ENCODE data around the gene SAXO1. TPM values are rescaled to one million over a fixed set of nuclear protein-coding genes. Genes with fewer than 3 reads are reported as not detected.

The SAXO1 gene
- total RNA-seq, 1 donor from 2014 or later = 0.29 TPM

DNA sequence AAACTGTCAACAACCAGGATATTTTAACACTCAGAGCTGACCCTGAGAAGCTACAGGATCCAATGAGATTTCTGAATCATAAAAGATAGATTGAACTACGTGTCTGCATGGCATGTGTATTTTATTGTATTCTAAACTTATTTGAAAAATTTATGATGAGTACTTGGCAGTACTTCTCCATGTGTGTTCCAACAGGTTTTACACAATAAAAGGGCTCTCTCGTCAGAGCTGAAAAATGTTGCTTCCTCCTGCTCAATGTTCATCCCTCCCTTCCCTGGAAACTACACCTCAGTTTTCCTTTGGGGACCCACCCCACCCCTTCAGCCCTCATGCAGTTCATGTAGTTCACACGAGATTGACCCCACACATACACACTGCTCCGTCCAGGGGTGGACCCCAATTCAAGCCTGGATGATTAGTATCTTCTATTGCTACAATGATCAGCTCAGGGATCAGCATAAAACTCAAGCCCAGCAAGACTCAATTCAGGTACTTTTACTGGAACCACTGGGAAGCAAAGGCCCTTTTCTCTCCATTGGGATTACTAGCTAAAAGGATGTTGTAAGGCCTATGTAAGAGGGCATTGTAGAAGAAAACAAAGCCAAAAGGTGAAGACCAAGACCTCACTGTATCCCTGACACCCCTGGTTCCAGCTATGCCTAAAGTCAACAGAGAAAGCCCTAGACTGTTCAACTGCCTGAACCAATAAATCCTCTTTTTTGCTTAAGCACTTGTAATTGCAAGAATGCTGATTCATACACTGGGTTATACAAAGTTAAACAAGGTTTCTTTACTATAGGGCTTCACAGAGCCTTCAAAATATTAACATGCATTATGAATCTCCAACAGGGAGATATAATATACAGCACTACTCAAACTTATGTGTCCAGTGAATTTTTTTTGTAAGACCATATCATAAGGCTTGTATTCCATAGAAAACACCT, 112.6 kb downstream of the SAXO1 start:
- intact Hi-C loops (cut with micrococcal nuclease) = no loop called here

DNA sequence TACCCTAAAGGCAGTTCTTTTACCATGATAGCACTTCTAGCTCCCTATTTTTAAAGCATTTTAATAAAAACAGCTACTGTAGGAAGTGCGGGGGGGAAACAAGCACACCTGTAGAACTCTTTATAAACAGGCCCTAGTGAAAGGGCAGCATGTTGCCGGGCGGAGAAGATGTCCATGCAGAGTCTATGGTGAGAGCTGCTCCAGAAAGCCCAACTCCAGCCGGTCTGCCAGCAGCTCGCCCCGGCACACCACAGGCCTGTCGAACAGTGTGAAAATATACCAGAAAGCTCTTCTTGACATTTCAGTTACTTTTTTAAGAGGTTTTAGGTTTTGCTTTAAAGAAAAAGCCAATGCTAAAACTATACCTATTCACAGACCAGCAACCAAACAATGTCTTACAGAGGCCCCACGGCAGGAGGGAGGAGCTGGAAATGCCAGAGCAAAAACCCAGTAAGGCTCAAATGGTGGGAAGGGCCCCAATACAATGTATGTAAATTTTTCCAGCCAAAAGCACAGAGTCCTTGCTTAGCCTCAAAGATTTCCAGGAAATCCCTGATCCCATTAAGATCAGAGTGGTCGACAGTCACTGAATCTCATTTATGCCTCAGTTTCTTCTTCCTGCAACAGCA, 121.2 kb downstream of the SAXO1 start:
- intact Hi-C loops (cut with micrococcal nuclease) = no loop called here

DNA sequence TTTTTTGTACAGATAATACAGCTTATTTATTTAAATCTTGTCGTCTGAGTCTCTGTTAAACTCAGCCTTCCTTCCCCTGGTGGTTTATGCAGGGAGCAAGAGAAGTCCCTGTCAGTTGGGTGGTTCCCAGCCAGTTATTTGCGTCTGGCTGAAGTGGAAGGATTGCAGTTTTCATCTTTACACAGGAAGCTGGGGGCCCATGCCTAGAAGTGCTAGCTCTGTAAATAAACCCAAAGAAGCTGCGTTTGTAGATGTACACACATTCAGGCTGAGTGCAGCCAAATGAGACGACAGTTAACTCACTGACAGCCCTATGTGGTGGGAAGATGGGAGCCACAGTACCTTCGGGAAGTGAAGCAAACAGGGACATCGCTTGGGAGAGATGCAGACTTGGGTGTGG, 122.1 kb downstream of the SAXO1 start:
- intact Hi-C loops (cut with micrococcal nuclease) = no loop called here

DNA sequence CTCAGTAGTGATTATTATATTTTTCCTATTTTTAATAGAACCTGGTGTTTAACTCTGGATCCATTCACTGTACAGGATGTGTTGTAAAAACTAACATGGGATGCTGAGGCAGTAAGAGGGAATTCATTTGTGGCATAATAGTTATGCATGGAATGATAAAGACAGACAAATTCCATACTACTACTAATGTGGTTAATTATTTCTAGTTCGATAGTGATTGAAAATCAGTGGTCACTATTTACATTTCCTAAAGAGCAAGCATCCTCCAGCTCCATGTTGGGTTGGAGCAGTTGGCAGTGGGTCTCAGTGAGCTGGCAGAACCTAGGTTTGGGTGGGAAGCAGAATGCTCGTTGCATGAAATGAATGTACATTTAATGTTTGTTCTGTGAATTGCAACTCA, 122.6 kb downstream of the SAXO1 start:
- intact Hi-C loops (cut with micrococcal nuclease) = no loop called here

DNA sequence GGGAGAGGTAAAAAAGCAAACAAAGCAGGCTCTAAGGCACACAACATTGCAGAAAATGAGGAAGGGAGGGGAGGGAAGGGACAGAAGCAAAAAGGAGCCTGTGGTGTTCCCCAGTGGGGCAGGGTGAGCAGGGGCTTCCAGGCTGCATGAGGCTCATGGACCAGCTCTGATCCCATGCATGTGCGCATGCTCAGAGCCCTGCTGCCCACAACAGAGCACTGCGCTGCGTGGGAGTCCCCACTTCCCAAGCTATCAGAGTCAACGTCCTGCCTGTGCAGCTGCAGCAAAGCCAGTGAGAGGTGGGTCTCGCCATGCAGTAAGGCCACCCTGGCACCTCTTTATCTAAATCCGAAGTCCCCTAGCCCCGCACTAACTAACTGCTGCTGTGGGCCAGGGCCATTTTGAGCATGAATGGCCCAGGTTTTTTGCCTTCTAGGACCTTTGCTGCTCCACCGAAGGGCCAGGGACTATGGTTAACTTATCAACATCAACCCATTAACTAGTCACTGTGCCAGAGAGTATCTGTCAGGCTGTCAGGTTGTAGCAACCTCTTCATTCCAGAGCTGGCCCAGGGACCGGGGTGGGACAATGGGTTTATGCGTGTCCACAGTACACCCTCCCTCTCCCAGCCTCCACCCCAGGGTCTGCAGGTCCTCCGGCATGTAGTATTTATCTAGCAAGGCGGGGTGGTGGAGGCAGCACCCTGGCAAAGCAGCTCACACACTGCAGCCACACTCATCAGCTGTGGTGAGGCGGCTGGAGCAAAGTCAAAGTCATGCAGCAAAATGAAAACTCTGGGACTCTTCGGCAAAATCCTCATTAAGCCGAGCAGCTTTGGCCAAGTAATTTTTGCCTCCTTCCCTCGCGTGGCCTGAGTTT, 123.6 kb downstream of the SAXO1 start:
- intact Hi-C loops (cut with micrococcal nuclease) = no loop called here

DNA sequence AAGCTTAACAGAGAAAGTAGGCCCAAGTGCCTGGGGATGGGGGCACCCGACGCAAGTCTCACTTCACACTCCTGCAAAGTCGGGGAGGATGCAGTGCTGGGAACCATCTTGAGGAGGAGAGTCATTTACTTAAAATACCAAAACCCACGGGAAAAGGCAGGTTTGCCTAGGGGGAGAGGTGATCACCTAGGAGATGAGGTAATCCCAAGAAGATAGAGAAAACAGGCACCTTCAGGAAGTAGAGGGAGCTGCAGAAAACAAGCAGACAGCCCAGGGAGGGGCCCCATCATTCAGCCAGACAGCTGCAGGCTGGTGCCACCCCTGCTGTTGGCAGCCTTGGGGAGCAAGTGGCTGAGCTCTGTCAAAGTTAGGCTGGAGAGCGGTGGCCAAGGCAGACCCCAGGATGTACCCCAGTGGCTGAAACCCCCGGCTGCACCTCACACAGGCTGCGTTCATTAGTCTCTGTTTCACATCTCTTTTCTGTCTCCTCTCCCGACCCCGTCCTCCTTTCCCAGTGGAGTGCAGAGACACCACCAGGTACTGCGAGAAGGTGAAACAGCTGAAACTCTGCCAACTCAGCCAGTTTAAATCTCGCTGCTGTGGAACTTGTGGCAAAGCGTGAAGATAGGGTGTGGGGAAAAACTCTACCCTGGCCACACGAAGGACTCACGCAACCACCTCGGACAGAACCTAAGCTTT, 124.9 kb downstream of the SAXO1 start:
- intact Hi-C loops (cut with micrococcal nuclease) = no loop called here

DNA sequence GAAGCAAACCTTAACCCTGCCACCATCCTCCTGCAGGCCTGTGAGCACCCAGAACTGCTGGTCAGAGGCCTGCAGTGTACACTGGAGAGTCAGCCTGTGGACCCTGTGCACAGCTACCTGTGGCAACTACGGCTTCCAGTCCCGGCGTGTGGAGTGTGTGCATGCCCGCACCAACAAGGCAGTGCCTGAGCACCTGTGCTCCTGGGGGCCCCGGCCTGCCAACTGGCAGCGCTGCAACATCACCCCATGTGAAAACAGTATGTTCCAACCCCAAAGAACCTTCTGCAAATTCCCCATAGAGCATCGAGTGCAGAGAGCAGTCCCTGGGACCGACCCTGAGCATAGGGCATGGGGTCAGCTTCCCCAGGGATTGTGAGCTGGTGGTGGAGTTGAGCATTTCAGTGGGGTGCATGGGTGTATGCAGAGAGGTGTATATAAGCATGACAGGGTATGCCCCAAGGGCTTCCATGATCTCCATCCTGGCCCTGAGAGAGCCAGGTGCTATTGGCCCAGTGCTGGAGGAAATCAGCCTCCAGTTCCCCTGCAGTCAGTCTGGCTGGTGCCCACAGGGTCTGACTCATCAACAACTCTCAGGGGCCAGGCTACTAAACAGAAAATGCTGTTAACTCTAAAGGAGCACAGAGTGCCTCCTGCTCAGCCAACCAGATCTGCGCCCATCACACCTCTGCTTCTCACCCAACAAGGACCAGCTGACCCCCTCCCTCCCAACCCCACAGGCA, 126.2 kb downstream of the SAXO1 start:
- intact Hi-C loops (cut with micrococcal nuclease) = no loop called here

DNA sequence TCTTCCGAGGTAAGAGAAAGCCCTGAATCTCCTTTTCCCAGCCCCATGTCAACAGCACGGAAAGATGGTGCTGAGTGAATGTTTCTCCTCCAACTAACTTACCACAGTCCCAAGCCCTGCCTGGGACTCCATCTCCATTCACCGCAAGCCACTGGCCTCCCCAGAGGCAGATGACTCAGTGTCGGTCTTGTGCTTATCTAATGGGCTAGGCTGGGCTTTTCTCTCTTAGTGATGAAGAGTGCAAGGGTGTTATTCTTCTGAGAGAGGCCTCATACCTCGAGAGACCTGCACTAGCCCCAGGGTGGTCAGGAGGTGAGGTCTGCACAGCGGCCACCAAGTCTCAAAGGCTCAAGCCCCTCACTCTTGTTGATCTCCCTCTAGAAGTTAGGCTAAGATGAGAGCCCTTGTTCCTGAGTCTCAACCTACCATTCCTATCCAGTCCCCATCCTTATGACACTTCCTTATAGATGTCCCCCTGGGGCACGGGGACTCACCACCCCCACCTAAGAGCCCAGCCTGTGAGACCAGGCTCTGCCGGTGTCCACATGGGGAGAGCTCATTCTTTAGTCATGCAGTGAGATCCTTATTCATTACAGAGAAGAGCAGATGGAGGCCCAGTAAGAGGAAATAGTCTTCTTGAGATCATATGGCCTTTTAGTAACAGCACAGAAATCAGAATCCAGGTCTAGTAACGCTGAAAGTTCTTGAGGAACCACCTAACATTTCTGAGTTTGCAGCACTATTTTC, 127.0 kb downstream of the SAXO1 start:
- intact Hi-C loops (cut with micrococcal nuclease) = no loop called here

DNA sequence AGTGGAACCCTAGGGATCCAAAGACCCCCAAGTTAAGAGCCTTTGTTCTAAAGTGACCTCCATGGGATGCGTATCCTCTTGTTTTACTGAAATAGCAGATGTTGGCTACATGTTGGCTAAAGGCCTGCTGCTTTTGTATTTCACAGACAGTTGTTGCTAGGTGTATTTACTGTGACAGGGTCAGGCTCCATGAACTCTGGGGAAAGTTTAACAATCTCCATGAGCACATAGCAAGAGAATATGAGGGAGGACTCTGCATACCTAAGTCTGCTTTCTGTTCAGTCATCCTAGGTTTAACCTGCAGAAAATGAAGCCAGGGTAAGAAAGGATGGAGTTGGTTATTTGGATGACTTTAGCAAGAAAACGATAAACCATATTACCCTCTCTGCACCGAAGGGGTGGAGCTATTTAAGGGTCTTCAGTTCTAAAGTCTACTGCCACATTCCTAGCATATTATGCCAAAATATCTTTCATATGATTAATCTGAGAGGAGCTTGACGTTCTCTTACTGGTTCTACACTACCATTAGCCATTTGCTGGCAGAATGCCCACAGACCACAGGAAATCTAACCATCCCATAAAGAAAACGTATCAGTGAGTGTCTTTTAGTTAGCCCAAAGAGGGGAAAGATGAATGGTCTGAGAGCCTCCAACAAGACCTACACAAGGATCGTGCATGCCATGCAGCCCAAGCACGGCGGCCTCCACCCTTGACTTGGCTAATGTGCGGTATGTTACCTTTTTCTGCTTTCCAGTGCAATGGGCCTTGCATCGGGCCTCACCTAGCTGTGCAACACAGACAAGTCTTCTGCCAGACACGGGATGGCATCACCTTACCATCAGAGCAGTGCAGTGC, 127.8 kb downstream of the SAXO1 start:
- intact Hi-C loops (cut with micrococcal nuclease) = no loop called here

DNA sequence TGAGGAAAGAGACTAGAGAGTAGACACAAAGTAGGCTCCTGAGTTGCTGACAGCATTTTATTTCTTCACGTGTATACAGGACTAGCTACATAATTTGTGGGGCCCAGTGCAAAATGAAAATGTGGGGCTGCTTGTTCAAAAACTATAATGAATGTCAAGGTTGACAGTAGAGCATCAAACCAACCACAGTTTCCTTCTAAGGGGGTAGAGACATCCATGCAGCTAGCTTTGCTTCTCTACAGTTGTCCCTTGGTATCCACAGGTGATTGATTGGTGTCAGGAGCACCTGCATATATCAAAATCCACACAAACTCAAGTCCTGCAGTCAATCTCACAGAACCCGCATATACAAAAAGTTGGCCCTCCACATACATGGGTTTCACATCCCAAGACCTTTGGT, 129.6 kb downstream of the SAXO1 start:
- intact Hi-C loops (cut with micrococcal nuclease) = no loop called here

DNA sequence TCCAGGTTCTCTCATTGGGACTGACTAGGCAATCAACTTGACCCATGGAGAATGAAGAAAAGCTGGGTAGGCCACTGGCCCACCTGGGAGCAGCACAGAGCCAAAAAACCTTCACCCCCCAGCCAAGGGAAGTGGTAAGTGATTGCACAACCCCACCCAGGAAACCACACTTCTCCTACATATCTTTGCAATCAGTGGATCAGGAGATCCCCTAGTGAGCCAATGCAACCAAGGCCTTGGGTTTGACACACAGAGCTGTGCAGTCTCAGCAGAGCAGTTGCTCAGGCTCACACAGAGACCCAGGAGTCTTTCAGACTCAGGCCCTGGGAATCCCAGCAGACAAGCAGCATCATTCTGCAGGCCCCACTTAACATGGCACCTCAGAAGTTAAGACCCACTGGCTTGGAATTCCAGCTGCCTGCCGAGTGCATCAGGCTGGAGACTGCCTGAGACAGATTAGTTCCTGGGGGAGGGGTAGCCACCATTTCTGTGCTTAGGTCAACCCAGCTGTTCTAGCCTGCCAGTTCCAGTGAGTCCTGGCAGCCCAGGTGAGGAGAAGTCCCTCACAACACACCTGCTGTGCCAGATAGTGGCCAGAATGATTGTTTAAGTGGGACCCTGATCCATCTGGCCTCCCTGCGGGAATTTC, 136.4 kb downstream of the SAXO1 start:
- intact Hi-C loops (cut with micrococcal nuclease) = loop anchor here (5.0 kb wide), 1 partner anchor 131 kb away; no protein-coding TSS in a partner anchor

DNA sequence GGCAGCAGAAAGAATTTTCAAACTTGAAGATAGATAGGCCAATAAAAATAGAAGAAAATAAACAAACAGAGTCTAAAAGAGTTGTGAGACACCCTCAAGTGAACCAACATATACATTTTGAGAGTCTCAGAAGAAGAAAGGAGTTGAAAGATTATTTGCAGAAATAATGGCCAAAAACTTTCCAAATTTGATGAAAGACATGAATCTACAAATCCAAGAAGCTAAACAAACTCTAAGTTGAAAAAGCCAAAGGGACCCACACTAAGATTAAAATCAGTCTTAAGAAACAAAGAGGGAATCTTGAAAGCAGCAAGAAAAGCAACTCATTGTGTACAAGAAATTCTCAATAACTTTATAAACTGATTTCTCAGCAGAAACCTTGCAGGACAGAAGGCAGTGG, 137.0 kb downstream of the SAXO1 start:
- intact Hi-C loops (cut with micrococcal nuclease) = loop anchor here (5.0 kb wide), 1 partner anchor 131 kb away; no protein-coding TSS in a partner anchor

DNA sequence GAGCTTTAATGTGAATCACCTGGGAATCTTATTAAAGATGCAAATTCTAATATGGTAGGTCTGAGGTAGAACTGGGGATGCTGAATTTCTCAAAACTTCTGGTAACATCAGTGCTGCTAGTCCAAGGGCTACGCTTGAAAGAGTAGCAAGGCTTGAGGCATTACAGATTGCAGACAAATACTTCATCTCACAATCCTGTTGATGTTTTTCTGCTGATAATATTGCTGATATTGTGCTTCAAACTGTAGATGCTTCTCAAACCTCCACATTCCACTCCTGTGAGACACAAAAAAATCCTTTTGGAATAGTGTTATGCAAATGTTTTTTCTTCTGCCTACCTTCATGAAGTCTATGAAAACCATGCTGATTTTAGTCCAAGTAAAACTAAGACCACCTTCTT, 139.5 kb downstream of the SAXO1 start:
- intact Hi-C loops (cut with micrococcal nuclease) = no loop called here

DNA sequence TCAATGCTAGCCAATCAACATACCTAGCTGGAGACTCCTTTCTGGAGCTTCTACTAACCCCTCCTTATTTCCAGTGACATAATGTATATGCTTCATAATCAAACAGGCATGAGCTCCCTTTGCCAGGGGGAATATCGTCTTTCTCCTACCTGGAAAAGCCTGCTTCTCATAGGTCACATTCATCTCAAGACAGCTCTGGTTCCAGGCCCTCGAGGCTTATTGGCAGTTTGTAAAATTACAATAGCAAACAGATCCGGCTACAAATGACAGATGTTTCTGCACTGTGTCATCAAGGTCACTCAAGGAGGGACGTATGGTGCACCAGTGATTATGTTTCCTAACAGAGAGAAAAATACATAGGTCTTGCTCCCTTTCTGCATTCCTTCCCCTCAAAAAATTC, 140.0 kb downstream of the SAXO1 start:
- intact Hi-C loops (cut with micrococcal nuclease) = no loop called here

DNA sequence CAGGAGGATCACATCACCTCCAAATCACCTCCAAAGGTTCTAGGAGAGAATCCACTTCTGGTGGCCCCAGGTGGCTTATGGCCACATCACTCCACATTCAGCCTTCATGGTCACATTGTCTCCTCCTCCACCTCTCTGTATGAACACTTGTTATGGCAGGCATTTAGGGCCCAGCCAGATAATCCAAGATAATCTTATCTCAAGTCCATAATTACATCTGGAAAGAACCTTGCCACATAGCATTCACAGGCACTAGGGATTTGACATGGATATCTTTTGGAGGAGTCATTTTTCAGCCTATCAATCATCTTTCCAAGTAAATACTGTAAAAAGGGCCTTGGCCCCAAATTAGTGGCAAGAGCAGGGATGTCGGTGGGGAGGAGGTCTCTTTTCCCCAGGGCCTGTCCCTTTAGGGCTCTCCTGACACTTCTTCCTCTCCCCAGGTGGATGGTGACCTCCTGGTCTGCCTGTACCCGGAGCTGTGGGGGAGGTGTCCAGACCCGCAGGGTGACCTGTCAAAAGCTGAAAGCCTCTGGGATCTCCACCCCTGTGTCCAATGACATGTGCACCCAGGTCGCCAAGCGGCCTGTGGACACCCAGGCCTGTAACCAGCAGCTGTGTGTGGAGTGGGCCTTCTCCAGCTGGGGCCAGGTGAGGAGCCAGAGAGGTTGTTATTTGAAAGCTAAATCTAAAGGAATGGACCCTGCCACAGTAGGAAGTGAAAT, 140.9 kb downstream of the SAXO1 start:
- intact Hi-C loops (cut with micrococcal nuclease) = no loop called here

DNA sequence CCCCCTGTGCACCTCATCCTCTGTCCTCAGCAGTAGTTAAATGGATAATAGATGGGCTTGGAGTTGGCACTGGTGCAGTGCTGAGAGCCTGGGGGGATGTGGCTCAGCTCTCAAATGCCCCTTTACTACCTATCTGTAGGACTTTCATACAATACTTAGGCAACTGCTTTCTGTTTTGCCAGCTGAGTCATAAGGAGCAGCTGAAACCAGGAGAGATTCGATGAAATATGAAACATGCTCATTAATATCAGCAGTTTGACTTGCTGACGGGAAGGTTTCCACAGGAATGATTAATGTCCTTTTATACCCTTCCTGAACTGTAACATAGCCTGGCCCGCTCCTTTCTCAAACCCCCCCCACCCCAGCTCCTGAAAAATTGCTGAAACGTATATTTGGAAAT, 142.6 kb downstream of the SAXO1 start:
- intact Hi-C loops (cut with micrococcal nuclease) = no loop called here

DNA sequence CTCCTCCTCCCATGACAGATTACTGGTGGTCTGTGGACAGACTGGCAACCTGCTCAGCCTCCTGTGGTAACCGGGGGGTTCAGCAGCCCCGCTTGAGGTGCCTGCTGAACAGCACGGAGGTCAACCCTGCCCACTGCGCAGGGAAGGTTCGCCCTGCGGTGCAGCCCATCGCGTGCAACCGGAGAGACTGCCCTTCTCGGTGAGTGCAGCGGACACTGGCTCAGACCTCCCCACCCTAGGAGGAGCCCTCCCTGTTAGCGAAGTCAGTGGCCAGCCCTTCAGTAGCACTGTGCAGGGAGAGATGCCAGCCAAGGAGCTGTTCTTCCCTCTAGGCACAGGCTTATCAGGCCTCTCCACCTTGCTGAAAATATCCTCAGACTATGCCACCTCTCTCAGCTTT, 143.5 kb downstream of the SAXO1 start:
- intact Hi-C loops (cut with micrococcal nuclease) = no loop called here

DNA sequence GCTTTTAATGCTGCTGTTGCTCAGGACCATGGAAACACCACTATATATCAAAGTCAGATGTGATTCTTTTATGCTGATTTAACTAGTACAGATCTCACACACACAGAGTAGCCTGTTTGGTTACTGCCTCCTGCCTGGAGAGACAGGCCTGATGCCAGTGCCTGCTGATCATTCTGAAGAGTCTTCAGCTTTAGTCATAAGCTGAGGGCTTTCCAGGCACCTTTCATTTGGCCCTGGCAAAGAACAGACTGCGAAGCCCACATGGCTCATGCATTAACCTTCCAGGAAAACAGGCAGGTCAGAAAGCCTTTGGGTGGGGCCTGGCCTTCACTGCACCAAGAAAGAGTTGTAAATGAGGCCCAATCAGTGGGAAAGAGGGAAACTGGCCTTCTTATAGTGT, 144.7 kb downstream of the SAXO1 start:
- intact Hi-C loops (cut with micrococcal nuclease) = no loop called here
